GM12873 (cell line): ENCODE results near the gene DST.

Source experiments
- TF ChIP-seq, protein P1 (sequence below): IDR thresholded peaks from 2 replicates; pipeline ENCODE4 v1.5.1; 2012; ENCODE audit warnings: low read depth, mild to moderate bottlenecking, moderate library complexity, low read length, control low read depth; ENCODE audit not compliant: insufficient read depth; ENCODE audit errors: missing control alignments

The DST gene

DNA sequence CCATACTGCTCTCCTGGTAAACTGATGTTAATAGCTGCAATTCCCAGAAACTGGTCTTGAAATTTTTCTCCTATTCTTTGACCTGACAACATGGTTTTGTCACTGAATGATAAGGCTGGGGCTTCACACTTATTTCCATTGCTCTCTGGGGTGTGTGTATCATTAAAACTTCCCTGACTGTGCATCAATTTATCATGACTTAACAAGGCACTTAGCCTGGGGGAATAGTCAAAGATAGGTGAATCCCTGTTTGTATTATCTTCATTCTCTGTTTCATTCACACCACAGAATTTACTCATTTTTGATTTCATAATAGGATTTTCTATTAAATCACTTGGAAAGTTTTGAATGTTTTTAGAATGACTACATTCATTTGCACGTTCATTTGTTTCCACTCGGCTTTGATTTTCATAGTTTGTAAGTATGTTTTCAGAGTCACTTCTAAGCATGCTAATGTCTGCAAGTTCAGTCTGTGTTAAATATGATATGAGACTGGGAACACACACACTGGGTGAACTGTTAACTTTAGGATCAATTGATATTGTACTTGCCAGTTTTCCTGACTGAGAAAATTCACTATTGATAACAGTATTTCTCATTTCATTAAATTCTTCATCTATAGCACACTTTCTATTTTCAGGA is 35.5 kb downstream of the DST start:
- TF ChIP-seq, protein P1, sequence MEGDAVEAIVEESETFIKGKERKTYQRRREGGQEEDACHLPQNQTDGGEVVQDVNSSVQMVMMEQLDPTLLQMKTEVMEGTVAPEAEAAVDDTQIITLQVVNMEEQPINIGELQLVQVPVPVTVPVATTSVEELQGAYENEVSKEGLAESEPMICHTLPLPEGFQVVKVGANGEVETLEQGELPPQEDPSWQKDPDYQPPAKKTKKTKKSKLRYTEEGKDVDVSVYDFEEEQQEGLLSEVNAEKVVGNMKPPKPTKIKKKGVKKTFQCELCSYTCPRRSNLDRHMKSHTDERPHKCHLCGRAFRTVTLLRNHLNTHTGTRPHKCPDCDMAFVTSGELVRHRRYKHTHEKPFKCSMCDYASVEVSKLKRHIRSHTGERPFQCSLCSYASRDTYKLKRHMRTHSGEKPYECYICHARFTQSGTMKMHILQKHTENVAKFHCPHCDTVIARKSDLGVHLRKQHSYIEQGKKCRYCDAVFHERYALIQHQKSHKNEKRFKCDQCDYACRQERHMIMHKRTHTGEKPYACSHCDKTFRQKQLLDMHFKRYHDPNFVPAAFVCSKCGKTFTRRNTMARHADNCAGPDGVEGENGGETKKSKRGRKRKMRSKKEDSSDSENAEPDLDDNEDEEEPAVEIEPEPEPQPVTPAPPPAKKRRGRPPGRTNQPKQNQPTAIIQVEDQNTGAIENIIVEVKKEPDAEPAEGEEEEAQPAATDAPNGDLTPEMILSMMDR = no peak

DNA sequence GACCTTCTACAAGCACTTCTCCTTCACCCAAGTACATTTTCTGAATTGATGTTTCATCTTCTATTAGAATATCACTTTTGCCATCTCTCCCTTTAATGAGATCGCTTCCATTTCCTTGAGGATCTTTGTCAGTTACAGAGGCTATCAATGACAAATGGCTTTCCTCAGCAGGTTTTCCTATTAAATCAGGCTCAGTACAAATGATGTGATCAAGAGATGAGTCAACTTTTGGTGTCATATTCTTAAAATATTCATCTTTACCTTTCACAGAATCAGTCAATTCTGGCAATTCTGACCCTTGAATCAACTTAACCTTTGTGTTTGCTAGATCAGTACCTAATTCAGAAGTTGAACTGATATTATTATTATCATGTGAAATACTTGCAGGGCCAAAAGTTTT is 37.3 kb downstream of the DST start:
- TF ChIP-seq, protein P1 = no peak

DNA sequence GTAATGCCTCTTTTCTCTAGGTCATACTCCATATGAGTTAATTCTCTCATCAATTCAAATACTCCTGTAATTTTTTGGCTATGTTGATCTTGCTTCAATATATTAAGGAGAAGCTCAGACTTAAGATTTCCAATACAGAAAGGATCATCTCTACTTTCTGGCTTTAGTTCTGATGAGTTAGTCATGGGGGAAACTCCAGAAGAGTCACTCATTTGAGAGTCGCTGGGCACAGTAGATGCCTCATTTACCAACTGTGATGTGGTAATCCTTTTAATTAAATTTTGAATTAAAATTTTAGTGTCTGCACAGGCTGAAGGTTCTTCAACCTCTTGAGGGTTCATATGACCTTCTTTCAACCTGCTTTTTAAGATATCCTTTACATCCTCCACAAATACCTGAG is 38.5 kb downstream of the DST start:
- TF ChIP-seq, protein P1 = no peak

DNA sequence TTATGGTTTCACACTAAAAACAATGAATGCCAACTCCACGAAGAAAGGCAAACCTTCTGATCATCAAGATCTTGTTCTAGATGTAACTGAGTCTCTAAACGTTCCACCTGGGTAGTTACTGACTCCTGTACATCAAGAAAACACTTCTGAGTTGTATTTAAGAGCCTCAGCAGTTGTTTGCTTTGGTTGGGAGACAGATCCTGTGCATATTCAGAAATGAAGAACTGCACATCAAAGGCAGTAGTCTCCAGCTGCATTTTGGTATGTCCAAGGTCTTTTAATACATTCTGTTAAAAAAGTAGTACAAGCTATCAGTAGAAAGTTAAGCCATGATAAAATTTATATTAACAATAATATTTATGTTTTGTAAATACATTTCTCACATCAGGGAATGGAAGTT is 41.3 kb downstream of the DST start:
- TF ChIP-seq, protein P1 = no peak

DNA sequence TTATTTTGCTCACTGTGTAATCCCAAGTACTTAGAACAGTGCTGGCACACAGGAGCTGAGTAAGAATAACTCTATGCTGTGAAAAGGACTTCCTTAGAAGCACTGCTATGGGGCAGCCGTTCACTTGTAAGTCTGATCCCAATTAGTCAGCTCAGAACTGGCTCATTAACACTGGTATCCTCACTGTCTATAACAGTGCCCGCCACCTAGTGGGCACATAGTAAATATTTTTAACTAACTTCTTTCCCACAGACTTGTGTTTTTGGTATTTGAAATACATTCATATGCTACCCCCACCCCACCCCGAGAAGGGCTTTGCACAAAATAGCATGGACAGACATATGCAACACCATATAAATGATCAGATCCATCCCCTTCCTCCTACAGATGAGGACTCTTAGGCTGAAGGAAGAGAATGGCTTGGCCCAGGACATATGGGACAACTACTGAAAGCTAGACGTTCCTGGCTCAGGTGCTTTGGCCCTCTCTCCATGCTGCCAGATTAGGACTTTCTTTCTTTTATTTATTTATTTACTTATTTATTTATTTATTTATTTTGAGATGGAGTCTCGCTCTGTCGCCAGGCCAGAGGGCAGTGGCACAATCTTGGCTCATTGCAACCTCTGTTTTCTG is 47.1 kb downstream of the DST start:
- TF ChIP-seq, protein P1 = peak; percentile 65

DNA sequence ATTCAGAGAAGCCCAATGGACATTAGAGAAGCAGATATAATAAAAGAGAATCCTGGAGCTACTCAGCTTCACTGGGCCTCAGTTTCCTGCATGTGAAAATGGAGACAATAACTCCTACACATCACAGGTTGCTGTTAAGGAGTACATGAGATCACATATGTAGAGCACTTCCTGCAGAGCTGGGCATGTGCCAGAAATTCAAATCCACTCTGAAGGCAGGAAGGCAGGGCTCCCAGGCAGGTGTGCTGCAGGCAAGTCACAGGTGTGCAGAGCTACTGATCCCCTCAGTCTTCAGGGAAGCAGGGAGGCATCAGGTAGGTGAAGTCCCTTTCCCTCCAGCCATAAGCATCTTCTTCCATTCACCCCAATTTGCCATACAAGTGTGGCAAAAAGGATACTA is 48.0 kb downstream of the DST start:
- TF ChIP-seq, protein P1 = no peak

DNA sequence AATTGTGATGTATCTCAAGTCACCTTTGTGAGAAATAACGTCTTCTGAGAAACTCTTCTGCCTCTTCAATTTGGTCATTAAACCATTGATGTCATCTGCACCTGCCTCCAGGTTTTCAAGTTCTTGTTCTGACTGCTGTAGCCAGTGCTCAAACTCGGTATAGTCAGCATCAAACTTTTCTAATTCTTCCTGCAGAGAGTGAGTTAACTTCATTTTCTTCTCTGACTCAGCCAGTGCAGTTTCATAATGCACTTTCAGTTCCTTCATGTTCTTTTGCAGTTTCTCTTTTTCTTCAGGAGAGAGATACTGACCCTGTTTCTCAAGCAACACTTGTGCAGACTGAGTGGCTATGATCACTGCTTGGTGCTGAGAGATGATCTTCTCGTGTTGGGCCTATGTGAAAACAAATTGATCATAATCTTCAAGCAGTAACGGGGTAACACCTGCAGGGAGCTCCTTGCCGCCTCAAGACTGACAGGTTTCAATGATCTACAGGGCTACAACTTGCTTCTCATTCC is 48.8 kb downstream of the DST start:
- TF ChIP-seq, protein P1 = peak; percentile 27
